IPS DF 4.7 (cell line): ENCODE measurements around the gene KLHL20.
"Not testable (repeated sequence)": the region's sequence is repeated elsewhere in the genome, so short reads cannot be mapped to it uniquely, and the experiment has no call there.

Experiments
- DNase-seq: peaks from one replicate; pipeline ENCODE4 v3.0.0-alpha.2; 2013; ENCODE audit warnings: low spot score; ENCODE audit errors: extremely low read depth

The KLHL20 gene

GRCh38 chr1:173714759-173715537 lies at the start of gene KLHL20:
Gene KLHL20 (plus strand): TSS chr1:173714981. CDS start chr1:173716044, 1,063 bp downstream.
- DNase-seq = peak; percentile 69

- DNase-seq = no peak
These were observed 48.1 kb upstream of the KLHL20 start for GRCh38 chr1:173666646-173667045.

- peak; percentile 53 for DNase-seq
These were observed 45.3 kb upstream of the KLHL20 start, which contains the start of gene ANKRD45 for GRCh38 chr1:173669491-173669941. Gene ANKRD45 (minus strand): TSS chr1:173669851. CDS start chr1:173659418, 10,433 bp downstream.

GRCh38 chr1:173674496-173674895 lies 40.3 kb upstream of the KLHL20 start:
- DNase-seq = not testable (repeated sequence)

GRCh38 chr1:173680152-173680551 lies 34.6 kb upstream of the KLHL20 start:
- not testable (repeated sequence) for DNase-seq

GRCh38 chr1:173682184-173682583 lies 32.6 kb upstream of the KLHL20 start:
- no peak for DNase-seq

GRCh38 chr1:173683838-173684237 lies 30.9 kb upstream of the KLHL20 start:
- not testable (repeated sequence) for DNase-seq

GRCh38 chr1:173685121-173685520 lies 29.7 kb upstream of the KLHL20 start:
- not testable (repeated sequence) for DNase-seq

- DNase-seq = no peak
These were observed 26.5 kb upstream of the KLHL20 start for GRCh38 chr1:173688300-173688699.

GRCh38 chr1:173693238-173693637 lies 21.5 kb upstream of the KLHL20 start:
- DNase-seq = no peak

GRCh38 chr1:173701299-173701698 lies 13.5 kb upstream of the KLHL20 start:
- DNase-seq = not testable (repeated sequence)

GRCh38 chr1:173702736-173703135 lies 12.0 kb upstream of the KLHL20 start:
- DNase-seq = no peak

GRCh38 chr1:173705117-173705516 lies 9.7 kb upstream of the KLHL20 start:
- no peak for DNase-seq

- no peak for DNase-seq
These were observed 6.0 kb upstream of the KLHL20 start for GRCh38 chr1:173708787-173709186.

GRCh38 chr1:173714441-173714758 lies 381 bp upstream of the KLHL20 start:
- no peak for DNase-seq

- DNase-seq = no peak
These were observed 710 bp downstream of the KLHL20 start for GRCh38 chr1:173715538-173715844.

GRCh38 chr1:173717238-173717637 lies 2.5 kb downstream of the KLHL20 start:
- no peak for DNase-seq

GRCh38 chr1:173731331-173731730 lies 16.6 kb downstream of the KLHL20 start:
- DNase-seq = not testable (repeated sequence)

- DNase-seq = no peak
These were observed 19.1 kb downstream of the KLHL20 start for GRCh38 chr1:173733912-173734311.

- DNase-seq = not testable (repeated sequence)
These were observed 21.3 kb downstream of the KLHL20 start for GRCh38 chr1:173736104-173736503.

GRCh38 chr1:173742203-173742886 lies 27.6 kb downstream of the KLHL20 start:
- no peak for DNase-seq

- DNase-seq = no peak
These were observed 29.9 kb downstream of the KLHL20 start for GRCh38 chr1:173744651-173745050.

- DNase-seq = no peak
These were observed 34.4 kb downstream of the KLHL20 start for GRCh38 chr1:173749137-173749536.
